IPS-18a (cell line): ENCODE data around the gene TPST2.
A peak's percentile ranks its signal among the peaks of the same experiment; 100 is the strongest.

Source experiments
- H3K27ac ChIP-seq: one replicate; pipeline ENCODE4 v1.5.1; 2013; ENCODE audit warnings: low read length
- H3K27me3 ChIP-seq: one replicate; pipeline ENCODE4 v1.6.1; 2013; ENCODE audit warnings: mild to moderate bottlenecking, low read length; ENCODE audit not compliant: control insufficient read depth, insufficient read depth
- H3K36me3 ChIP-seq: one replicate; pipeline ENCODE4 v1.6.1; 2013; ENCODE audit warnings: low read depth, low read length; ENCODE audit not compliant: control insufficient read depth
- H3K4me1 ChIP-seq: one replicate; pipeline ENCODE4 v1.6.1; 2013; ENCODE audit warnings: low read depth, low read length; ENCODE audit not compliant: control insufficient read depth
- H3K4me3 ChIP-seq: one replicate; pipeline ENCODE4 v1.5.1; 2013; ENCODE audit warnings: low read length
- H3K9ac ChIP-seq: one replicate; pipeline ENCODE4 v1.6.1; 2013; ENCODE audit warnings: mild to moderate bottlenecking, low read length, moderate library complexity
- H3K9me3 ChIP-seq: one replicate; pipeline ENCODE4 v1.6.1; 2013; ENCODE audit warnings: low read depth, low read length; ENCODE audit not compliant: control insufficient read depth

Gene TPST2

DNA sequence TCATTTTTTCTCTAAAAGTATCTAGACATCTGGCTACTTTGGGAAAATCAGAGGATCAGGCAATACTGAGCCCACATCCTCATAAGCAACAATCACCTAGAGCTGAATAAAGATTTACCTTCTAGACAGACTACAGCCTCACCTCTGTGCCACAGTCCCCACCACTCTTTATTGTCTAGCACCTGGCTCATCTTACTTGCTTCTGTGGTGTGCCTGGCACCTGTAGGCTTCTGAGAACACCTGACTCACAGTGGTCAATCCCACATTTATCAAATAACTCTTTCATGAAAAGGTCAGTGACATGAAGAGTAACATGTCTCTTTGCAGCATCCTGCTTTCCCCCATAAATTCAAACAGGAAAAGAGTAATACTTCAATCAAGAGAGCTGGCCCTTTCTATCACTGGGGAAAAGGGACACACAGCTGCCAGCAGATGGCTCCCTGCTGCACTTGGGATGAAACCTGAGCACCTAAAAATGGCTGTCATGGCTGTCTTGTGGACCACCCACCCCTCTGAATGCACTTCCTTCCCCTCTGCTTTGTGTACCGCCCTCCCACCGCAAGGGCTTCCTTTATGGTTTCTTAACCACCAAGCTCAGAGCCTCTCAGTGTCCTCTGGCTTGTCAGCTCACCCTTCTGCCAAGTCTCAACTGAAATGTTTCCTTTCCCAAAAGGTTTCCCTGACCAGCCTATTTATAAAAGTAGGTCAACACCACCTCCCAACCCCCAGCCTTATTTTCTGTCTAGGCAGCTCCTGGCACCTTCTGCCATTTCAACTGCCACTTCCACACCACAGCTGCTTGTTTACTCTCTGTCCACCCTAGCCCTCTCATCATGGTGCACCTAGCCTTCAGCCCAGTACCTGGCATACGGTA, 87.0 kb downstream of the TPST2 start:
- H3K36me3 ChIP-seq: peaks cover 81% of the 10 kb centered on the region
- H3K27me3 ChIP-seq: no peaks in the 10 kb centered on the region
- H3K9ac ChIP-seq: peak overlapping the region; percentile 14
- H3K9me3 ChIP-seq: no peaks in the 10 kb centered on the region
- no peak overlapping the region for H3K27ac ChIP-seq
- H3K4me3 ChIP-seq: no peak overlapping the region
- peaks cover 5% of the 10 kb centered on the region for H3K4me1 ChIP-seq

- Histone ChIP-seq H3K27ac (no peak overlapping the region), H3K4me1 (peaks cover 5% of the 10 kb centered on the region), H3K9ac (no peak overlapping the region), H3K27me3 (no peaks in the 10 kb centered on the region), H3K36me3 (peaks cover 82% of the 10 kb centered on the region), H3K4me3 (no peak overlapping the region), H3K9me3 (no peaks in the 10 kb centered on the region)
Measured at GRCh38 chr22:26501996-26502395, 87.9 kb downstream of the TPST2 start.

GRCh38 chr22:26499188-26499703, 90.7 kb downstream of the TPST2 start:
- no peaks in the 10 kb centered on the region for H3K9me3 ChIP-seq
- H3K27me3 ChIP-seq: no peaks in the 10 kb centered on the region
- H3K27ac ChIP-seq: no peak overlapping the region
- peaks cover 5% of the 10 kb centered on the region for H3K4me1 ChIP-seq
- no peak overlapping the region for H3K4me3 ChIP-seq
- peaks cover 79% of the 10 kb centered on the region for H3K36me3 ChIP-seq
- H3K9ac ChIP-seq: no peak overlapping the region

- peaks cover 81% of the 10 kb centered on the region for H3K36me3 ChIP-seq
Measured at GRCh38 chr22:26496456-26496855, 93.5 kb downstream of the TPST2 start.

GRCh38 chr22:26494506-26494905, 95.4 kb downstream of the TPST2 start:
- H3K27ac ChIP-seq: no peak overlapping the region
- no peak overlapping the region for H3K4me3 ChIP-seq
- peaks cover 81% of the 10 kb centered on the region for H3K36me3 ChIP-seq
- no peak overlapping the region for H3K9ac ChIP-seq
- H3K27me3 ChIP-seq: no peaks in the 10 kb centered on the region
- H3K9me3 ChIP-seq: no peaks in the 10 kb centered on the region
- no peaks in the 10 kb centered on the region for H3K4me1 ChIP-seq

More at GRCh38 chr22:26496456-26496855, 93.5 kb downstream of the TPST2 start:
- Histone ChIP-seq H3K4me3 (no peak overlapping the region), H3K4me1 (no peaks in the 10 kb centered on the region), H3K9me3 (no peaks in the 10 kb centered on the region), H3K9ac (no peak overlapping the region), H3K27ac (no peak overlapping the region), H3K27me3 (no peaks in the 10 kb centered on the region)

DNA sequence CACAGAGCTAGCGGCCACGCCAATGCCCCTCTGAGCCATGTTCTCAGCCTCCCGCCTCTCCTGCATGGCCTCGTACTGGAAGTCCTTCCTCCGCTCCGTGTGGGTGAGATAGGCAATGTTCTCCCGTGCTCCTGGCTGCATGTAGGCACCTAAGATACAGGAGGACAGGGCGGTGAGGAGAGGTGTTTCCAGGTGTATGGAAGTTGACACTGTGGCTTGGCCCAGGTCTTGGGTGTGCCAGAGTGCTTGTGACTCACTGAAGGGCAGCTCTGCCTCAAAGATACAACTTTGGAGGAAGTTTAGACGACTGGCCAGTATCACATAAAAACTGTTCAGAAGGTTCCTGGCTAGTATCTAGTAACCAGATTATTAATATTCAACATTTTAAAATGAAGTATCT, 97.7 kb downstream of the TPST2 start:
- Histone ChIP-seq H3K4me1 (no peaks in the 10 kb centered on the region), H3K4me3 (no peak overlapping the region), H3K9me3 (no peaks in the 10 kb centered on the region), H3K27ac (no peak overlapping the region), H3K9ac (no peak overlapping the region), H3K36me3 (peaks cover 88% of the 10 kb centered on the region), H3K27me3 (no peaks in the 10 kb centered on the region)

DNA sequence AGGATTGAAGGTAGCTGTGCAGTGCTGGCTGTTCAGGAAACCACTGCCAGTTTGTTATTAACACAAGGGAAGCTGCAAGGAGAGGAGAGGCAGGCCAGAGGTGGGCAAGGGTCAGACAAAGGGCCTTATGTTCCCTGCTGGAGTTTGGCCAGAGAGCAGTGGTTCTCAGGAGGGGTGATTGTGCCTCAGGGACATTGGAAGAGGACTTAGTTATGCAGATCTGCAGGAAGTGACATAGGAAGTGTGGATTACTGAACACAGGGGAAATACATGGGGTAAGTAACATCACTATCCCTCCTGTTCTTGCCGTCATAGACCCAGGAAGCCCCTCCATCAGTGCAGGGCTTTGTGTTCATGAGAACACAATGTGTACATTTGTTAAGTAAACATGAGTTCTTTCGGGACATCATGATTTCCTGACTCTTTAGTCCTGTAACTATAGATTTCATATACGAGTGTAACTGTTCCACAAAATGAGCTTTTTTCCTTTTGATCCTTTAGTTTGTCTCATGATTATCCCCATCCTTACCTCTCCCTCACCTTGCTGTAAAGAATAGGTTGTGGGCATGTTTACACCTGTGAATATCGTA, 100.4 kb downstream of the TPST2 start:
- Histone ChIP-seq H3K27me3 (no peaks in the 10 kb centered on the region), H3K4me1 (peaks cover under 1% of the 10 kb centered on the region), H3K4me3 (no peak overlapping the region), H3K27ac (no peak overlapping the region), H3K9ac (no peak overlapping the region), H3K36me3 (peaks cover 69% of the 10 kb centered on the region), H3K9me3 (no peaks in the 10 kb centered on the region)

GRCh38 chr22:26487996-26488395, 101.9 kb downstream of the TPST2 start:
- H3K27ac ChIP-seq: no peak overlapping the region
- H3K4me3 ChIP-seq: no peak overlapping the region
- H3K9ac ChIP-seq: no peak overlapping the region
- H3K27me3 ChIP-seq: no peaks in the 10 kb centered on the region
- no peaks in the 10 kb centered on the region for H3K9me3 ChIP-seq
- peaks cover 54% of the 10 kb centered on the region for H3K36me3 ChIP-seq
- peaks cover 5% of the 10 kb centered on the region for H3K4me1 ChIP-seq

DNA sequence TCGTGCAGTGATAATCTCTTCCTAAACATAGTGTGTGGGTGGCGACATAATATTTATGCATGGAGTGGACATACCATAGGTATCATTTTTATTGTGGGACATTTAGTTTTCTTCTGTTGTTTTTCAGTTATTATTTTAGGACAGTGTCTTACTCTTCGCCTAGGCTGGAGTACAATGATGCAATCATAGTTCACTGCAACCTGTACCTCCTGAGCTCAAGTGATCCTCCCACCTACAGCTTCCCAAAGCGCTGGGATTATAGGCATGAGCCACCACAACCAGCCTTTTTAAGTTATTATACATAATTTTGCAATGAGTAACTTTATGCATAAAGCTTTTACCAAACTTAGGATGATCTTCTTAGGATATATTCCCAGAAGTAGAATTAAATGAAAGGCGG, 103.5 kb downstream of the TPST2 start:
- peaks cover 13% of the 10 kb centered on the region for H3K4me1 ChIP-seq
- no peaks in the 10 kb centered on the region for H3K9me3 ChIP-seq
- H3K9ac ChIP-seq: no peak overlapping the region
- peaks cover 38% of the 10 kb centered on the region for H3K36me3 ChIP-seq
- no peak overlapping the region for H3K4me3 ChIP-seq
- H3K27me3 ChIP-seq: no peaks in the 10 kb centered on the region
- no peak overlapping the region for H3K27ac ChIP-seq

- H3K36me3 ChIP-seq: peaks cover 33% of the 10 kb centered on the region
- no peaks in the 10 kb centered on the region for H3K9me3 ChIP-seq
- H3K4me3 ChIP-seq: no peak overlapping the region
- H3K4me1 ChIP-seq: peaks cover 16% of the 10 kb centered on the region
- H3K27ac ChIP-seq: no peak overlapping the region
- H3K27me3 ChIP-seq: no peaks in the 10 kb centered on the region
- no peak overlapping the region for H3K9ac ChIP-seq
Measured at GRCh38 chr22:26485806-26486390, 104.0 kb downstream of the TPST2 start.

- no peak overlapping the region for H3K27ac ChIP-seq
- H3K4me3 ChIP-seq: peak overlapping the region; percentile 16
- peaks cover 16% of the 10 kb centered on the region for H3K4me1 ChIP-seq
- H3K9me3 ChIP-seq: no peaks in the 10 kb centered on the region
- no peak overlapping the region for H3K9ac ChIP-seq
- no peaks in the 10 kb centered on the region for H3K27me3 ChIP-seq
- H3K36me3 ChIP-seq: peaks cover 27% of the 10 kb centered on the region
Measured at GRCh38 chr22:26485013-26485412, 104.9 kb downstream of the TPST2 start.
